Stromal cell of bone marrow (primary cell): ENCODE results near the gene MED20.
A peak's percentile ranks its signal among the peaks of the same experiment; 100 is the strongest.
"Not testable (repeated sequence)": the region's sequence is repeated elsewhere in the genome, so short reads cannot be mapped to it uniquely, and the experiment has no call there.

ENCODE experiments used
- DNase-seq: peaks from one replicate; pipeline ENCODE4 v3.0.0-alpha.2; 2012; ENCODE audit warnings: low read depth

MED20 gene, protein sequence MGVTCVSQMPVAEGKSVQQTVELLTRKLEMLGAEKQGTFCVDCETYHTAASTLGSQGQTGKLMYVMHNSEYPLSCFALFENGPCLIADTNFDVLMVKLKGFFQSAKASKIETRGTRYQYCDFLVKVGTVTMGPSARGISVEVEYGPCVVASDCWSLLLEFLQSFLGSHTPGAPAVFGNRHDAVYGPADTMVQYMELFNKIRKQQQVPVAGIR

GRCh38 chr6:41920921-41921711, at the start of gene MED20, which contains the start of gene BYSL:
Gene MED20 (minus strand): TSS chr6:41921139. CDS start chr6:41921018, 121 bp downstream.
Gene BYSL (plus strand): TSS chr6:41921499. CDS start chr6:41921563, 64 bp downstream.
- DNase-seq: peak; percentile 89

- peak; percentile 75 for DNase-seq
Measured at GRCh38 chr6:41970436-41970846, 49.5 kb upstream of the MED20 start.

- DNase-seq: no peak
Measured at GRCh38 chr6:41967312-41968287, 46.7 kb upstream of the MED20 start.

DNA sequence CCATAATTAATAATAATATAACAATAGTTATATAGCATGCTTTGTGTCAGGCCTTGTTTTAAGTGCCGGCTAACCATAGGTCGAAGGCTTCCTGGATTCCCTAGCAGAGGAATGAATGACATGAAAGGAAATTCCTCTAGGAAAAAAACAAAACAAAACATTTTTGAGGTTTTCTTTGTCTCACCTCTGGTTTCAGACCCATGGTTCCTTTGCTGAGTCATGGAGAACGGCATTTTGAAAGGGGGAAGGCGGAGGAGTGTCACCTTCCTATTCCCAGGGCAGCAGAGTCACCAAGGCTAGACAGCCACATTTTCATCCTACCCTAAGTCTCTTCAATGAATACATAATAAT, 46.0 kb upstream of the MED20 start:
- no peak for DNase-seq

GRCh38 chr6:41966214-41966920, 45.4 kb upstream of the MED20 start:
- DNase-seq: no peak

GRCh38 chr6:41965429-41966213, 44.7 kb upstream of the MED20 start:
- DNase-seq: no peak

GRCh38 chr6:41964201-41964887, 43.4 kb upstream of the MED20 start:
- no peak for DNase-seq

DNA sequence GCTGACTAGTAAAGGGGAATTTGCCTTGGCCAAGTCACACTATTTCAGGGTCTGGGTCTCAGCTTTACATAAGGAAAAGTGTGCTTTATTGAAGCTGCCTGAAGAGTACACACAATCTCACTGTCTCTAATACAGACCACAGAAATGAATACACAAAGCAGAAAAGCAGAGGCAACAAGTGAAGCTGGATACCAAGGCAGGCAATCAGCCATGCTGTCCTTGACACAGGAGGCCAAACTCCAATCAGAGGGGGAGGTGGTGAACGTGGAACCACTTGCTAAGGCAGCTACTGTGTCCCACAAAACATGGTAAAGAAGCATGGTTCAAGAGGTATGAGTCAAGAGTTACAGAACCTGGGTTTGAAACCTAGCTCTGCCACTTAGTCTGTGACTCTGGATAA, 42.4 kb upstream of the MED20 start:
- DNase-seq: no peak

- no peak for DNase-seq
Measured at GRCh38 chr6:41960028-41960427, 39.1 kb upstream of the MED20 start.

GRCh38 chr6:41958022-41958856, 37.3 kb upstream of the MED20 start:
- no peak for DNase-seq

GRCh38 chr6:41957117-41957516, 36.2 kb upstream of the MED20 start:
- no peak for DNase-seq

DNA sequence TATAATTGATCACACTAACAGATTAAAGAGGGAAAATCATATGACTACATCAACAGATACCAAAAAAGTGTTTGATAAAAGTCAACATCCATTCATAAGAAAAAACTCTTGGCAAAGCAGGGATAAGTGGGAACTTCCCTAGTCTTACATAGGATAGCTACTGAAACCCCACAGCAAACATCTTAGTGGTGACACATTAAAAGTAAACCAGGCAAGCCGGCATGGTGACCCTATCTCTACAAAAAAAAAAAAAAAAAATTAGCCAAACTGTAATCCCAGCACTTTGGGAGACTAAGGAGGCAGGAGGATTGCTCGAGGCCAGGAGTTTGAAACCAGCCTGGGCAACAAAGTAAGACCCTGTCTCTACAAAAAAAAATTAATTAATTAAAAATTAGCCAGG, 34.5 kb upstream of the MED20 start:
- DNase-seq: no peak

GRCh38 chr6:41954668-41955067, 33.7 kb upstream of the MED20 start:
- no peak for DNase-seq

DNA sequence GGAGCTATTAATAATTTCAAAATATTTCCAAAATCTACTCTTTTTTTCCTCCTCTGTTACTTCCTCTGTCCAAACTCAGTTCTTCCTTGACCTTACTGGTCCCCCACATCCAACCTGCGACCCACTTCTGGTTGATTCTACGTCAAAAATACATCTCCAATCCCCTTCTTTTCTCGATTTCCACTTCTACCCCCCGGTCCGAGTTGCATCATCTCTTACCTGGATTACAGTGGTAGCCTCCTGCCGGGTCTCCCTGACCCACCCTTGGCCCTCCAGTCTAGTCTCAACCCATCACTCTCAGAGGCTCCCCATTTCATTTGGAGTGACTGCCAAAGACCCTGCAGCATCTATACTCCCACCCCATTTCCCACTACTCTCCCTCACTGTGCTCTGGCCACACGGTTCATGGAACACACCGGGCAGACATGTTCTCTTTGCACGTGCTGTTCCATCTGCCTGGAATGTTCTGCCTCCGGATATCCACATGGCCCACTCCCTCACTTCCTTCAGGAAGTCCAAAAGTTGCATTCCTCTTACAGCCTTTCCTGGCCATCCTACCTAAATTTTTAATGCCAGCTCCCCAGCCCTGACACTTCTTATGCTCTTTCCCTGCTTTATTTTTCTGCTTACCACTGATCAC, 26.8 kb upstream of the MED20 start:
- no peak for DNase-seq

- no peak for DNase-seq
Measured at GRCh38 chr6:41943456-41943855, 22.5 kb upstream of the MED20 start.

- DNase-seq: not testable (repeated sequence)
Measured at GRCh38 chr6:41942882-41943281, 21.9 kb upstream of the MED20 start.

DNA sequence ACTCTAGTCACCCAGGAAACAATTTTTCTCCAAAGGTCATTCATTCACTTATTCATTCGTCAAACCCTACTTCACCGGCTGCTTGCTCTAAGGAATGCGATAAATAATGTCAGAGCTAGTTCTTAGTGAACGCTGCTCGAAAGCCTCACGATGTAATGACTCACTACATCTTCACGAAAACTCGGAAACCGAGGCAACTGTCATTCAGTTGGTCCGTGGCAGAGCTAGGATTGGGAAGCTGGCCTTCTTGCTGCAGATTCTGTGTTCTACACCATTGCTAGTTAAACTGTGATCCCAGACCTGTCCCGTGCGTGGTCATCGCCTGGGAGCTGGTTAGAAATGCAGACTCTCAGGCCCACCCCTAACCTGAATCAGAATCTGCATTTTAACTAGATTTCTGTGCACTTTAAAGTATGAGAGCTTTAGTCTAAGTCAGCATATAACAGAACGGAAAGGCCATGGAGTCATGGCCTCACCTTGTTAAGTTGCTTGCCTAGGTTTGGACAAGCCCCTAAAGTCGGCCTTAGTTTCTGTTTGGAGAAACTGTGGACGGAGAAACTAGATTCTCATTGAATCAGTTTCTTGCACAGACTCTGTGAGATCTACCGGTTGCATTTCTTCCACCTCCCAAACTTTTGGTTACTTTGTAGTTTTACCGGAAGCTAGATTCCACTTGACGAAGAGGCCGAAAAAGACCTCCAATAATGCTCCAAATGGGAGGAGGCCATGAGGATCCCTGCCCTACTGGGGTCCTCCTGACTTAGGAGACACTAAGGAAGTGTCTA, 21.3 kb upstream of the MED20 start:
- no peak for DNase-seq
